PFSK-1 (cell line): ENCODE measurements around the gene YIF1A.

ENCODE experiments used
- POLR2AphosphoS5 ChIP-seq: IDR thresholded peaks from 2 replicates; pipeline ENCODE4 v1.6.1; 2012; ENCODE audit warnings: low read depth, mild to moderate bottlenecking, control low read depth, low read length, moderate library complexity
- TAF1 ChIP-seq: IDR thresholded peaks from 2 replicates; pipeline ENCODE4 v1.6.1; 2012; ENCODE audit warnings: low read length, control low read depth, borderline replicate concordance; ENCODE audit not compliant: insufficient read depth
- TF ChIP-seq, protein P1 (sequence below), 2 experiments: IDR thresholded peaks; 2 replicates each; pipeline versions ENCODE4 v1.6.1 to v1.8.0; 2011 to 2012; ENCODE audit warnings: low read depth in 2 of 2, low read length in 2 of 2, control low read depth in 1 of 2, inconsistent platforms in 1 of 2, mild to moderate bottlenecking in 1 of 2, moderate library complexity in 1 of 2; ENCODE audit not compliant: insufficient read depth in 1 of 2

DNA sequence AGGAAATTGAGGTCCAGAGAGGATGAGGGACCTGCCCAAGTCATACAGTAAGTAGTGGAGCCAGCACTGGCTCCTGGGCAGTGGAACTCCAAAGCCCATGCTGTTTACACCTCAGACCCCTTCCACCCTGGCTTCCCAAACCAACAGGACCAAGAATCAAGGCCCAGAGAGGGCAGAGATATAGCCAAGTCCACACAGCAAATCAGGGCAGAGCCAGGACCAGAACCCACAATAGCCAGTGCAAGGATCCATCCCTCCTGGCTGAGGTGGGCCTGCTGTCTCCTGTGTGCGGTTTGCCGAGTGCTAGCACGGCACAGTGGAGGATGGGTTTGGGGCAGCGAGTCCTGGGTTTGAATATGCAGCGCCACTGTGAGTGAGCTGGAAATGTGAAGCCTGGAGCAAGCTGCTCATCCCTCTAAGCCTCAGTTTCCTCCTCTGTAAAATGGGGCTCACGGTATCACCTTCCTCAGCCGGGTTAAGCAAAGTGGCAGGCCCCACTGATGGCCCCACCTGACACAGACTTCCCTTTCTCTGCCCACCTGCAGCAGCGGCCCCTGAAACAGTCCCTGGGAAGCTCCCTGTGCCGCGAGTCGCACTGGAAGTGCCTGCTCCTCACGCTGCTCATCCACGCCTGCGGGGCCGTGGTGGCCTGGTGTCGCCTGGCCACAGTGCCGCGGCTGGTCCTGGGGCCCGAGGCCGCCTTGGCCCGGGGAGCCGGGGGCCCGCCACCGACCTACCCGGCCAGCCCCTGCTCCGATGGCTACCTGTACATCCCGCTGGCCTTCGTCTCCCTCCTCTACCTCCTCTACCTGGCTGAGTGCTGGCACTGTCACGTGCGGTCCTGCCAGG is 5.1 kb upstream of the YIF1A start:
- TF ChIP-seq TAF1: no peak
- no peak for TF ChIP-seq POLR2AphosphoS5
- TF ChIP-seq, protein P1, sequence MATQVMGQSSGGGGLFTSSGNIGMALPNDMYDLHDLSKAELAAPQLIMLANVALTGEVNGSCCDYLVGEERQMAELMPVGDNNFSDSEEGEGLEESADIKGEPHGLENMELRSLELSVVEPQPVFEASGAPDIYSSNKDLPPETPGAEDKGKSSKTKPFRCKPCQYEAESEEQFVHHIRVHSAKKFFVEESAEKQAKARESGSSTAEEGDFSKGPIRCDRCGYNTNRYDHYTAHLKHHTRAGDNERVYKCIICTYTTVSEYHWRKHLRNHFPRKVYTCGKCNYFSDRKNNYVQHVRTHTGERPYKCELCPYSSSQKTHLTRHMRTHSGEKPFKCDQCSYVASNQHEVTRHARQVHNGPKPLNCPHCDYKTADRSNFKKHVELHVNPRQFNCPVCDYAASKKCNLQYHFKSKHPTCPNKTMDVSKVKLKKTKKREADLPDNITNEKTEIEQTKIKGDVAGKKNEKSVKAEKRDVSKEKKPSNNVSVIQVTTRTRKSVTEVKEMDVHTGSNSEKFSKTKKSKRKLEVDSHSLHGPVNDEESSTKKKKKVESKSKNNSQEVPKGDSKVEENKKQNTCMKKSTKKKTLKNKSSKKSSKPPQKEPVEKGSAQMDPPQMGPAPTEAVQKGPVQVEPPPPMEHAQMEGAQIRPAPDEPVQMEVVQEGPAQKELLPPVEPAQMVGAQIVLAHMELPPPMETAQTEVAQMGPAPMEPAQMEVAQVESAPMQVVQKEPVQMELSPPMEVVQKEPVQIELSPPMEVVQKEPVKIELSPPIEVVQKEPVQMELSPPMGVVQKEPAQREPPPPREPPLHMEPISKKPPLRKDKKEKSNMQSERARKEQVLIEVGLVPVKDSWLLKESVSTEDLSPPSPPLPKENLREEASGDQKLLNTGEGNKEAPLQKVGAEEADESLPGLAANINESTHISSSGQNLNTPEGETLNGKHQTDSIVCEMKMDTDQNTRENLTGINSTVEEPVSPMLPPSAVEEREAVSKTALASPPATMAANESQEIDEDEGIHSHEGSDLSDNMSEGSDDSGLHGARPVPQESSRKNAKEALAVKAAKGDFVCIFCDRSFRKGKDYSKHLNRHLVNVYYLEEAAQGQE (IDR thresholded peaks at IDR 0.05; ENCODE audit: insufficient read depth in 1 of 2, low read depth in 2 of 2, low read length in 2 of 2): no peak
